ENCODE results near the gene PDCD1. TPM values are rescaled to one million over a fixed set of nuclear protein-coding genes. Genes with fewer than 3 reads are reported as not detected.

Gene PDCD1
- total RNA-seq, 2 donors from 2014 or later = 0.27 to 0.80 TPM

Other genes starting within 250 kb of the PDCD1 start
- gene THAP4, start 221.7 kb downstream of the PDCD1 start, total RNA-seq = 10 to 100 TPM; 60.8 to 92.9 TPM
- 100 to 1,000 TPM in 1 of 2 donors, 10 to 100 TPM in 1; 63.9 to 162 TPM for gene ATG4B, start 221.2 kb downstream of the PDCD1 start, total RNA-seq
- gene DTYMK, start 172.1 kb downstream of the PDCD1 start, total RNA-seq = 10 to 100 TPM; 26.0 to 35.8 TPM
- 10 to 100 TPM; 65.6 to 84.8 TPM for gene ING5, start 156.9 kb downstream of the PDCD1 start, total RNA-seq
- 10 to 100 TPM; 38.7 to 55.3 TPM for gene D2HGDH, start 124.3 kb downstream of the PDCD1 start, total RNA-seq
- 1 to 10 TPM in 1 of 2 donors, not detected in 1; 2.4 TPM for gene GAL3ST2, start 82.1 kb downstream of the PDCD1 start, total RNA-seq
- gene NEU4, start 49.7 kb downstream of the PDCD1 start, total RNA-seq = under 1 TPM in 1 of 2 donors, not detected in 1; 0.62 TPM
- gene RTP5, start 10.8 kb upstream of the PDCD1 start, total RNA-seq = under 1 TPM; 0.14 to 0.28 TPM